ENCODE measurements around the gene ABHD6.

DNA sequence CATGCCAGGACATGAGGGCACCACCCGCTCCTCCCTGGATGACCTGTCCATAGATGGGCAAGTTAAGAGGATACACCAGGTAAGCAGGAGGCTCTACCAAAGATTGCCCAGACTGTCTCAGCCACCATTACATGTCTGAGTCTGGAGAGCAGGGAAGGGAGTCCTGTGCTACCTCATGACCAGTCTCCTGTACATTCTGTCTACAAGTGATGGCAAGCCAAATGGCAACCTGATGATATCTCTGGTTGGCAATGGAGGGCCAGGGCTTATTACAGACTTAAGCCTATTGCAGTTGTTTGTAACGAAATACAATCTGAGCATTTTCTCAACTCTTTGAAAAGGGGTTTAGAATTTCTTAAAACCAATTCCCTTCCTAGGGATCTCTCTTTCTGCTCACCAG is 31.8 kb downstream of the ABHD6 start:
- TF ChIP-seq CTCF (IDR thresholded peaks at IDR 0.05 in 4 of 5, conservative IDR thresholded peaks at IDR 0.05 in 1 of 5) = no peak
- no peak for TF ChIP-seq POLR2A (IDR thresholded peaks at IDR 0.05)

All from gastrocnemius medialis (tissue), 4 donors.